ENCODE results near the gene HGD. TPM values are rescaled to one million over a fixed set of nuclear protein-coding genes. Genes with fewer than 3 reads are reported as not detected.

HGD gene
- total and polyA plus RNA-seq, 2 donors (not counting 3 experiments of a cell fraction or from before 2014, with no cell fraction given) = 0.18 to 0.22 TPM

- DNase-seq (ENCODE audit: low read depth, low spot score) (peak; percentile 12), FAIRE-seq (no peak)
- Histone ChIP-seq H3K9me1 (replicated peaks; ENCODE audit: control insufficient read depth, extremely low read depth, insufficient read depth, low read length) (no peaks in the 10 kb centered on the region), H3K4me2 (ENCODE audit: insufficient read depth, low read length) (no peak overlapping the region), H3K9me3 (replicated peaks; ENCODE audit: control insufficient read depth, insufficient read depth, low read length) (no peaks in the 10 kb centered on the region), H4K20me1 (replicated peaks; ENCODE audit: control insufficient read depth, extremely low read depth, insufficient read depth, low read length) (no peaks in the 10 kb centered on the region), H2AFZ (ENCODE audit: low read depth, low read length) (peak overlapping the region; percentile 48), H3K36me3 (ENCODE audit: control insufficient read depth in 2 of 2, extremely low read depth in 1 of 2, insufficient read depth in 2 of 2, low read length in 2 of 2) (no peaks in the 10 kb centered on the region), H3K27me3 (ENCODE audit: control insufficient read depth in 2 of 2, insufficient read depth in 2 of 2, low read length in 2 of 2) (no peaks in the 10 kb centered on the region), H3K27ac (ENCODE audit: insufficient read depth, low read depth, low read length) (no peak overlapping the region), H3K9ac (replicated peaks; ENCODE audit: extremely low read depth, insufficient read depth, low read length) (no peak overlapping the region), H3K4me1 (ENCODE audit: control insufficient read depth, extremely low read depth, insufficient read depth, low read length) (peaks cover 10% of the 10 kb centered on the region), H3K4me3 (replicated peaks in 1 of 3; ENCODE audit: insufficient read depth in 1 of 3, low read depth in 1 of 3, low read length in 3 of 3) (no peak overlapping the region), H3K79me2 (ENCODE audit: control insufficient read depth, insufficient read depth, low read length) (no peaks in the 10 kb centered on the region)
- POLR2A ChIA-PET = no interaction called here
- no TSS peak for BruUV-seq (replicated peaks)
- intact Hi-C loops (cut with micrococcal nuclease) = loop anchor here (5.0 to 10.0 kb wide), 2 partner anchors 117 to 460 kb away; partner anchors contain the start of genes GTF2E1 and RABL3
- CTCF ChIA-PET = interaction anchor here (0.6 to 1.2 kb wide), 3 partner anchors 9 to 170 kb away, joined by 3 to 4 read pairs (median 3); no protein-coding TSS in a partner anchor
- dilution Hi-C loops (cut with MboI; ENCODE audit: extremely low pct_ligation_motif_present, low sequenced_read_pairs) = no loop called here
- TF ChIP-seq FOS (IDR thresholded peaks at IDR 0.05; ENCODE audit: borderline replicate concordance, insufficient read depth, low read length) (peak; percentile 22), GATA2 (IDR thresholded peaks at IDR 0.05; ENCODE audit: insufficient read depth, insufficient read length, low read depth, low read length) (no peak), MAX (IDR thresholded peaks at IDR 0.05; ENCODE audit: insufficient read depth, insufficient read length) (no peak)
Measured at GRCh38 chr3:120625159-120625586, 56.9 kb downstream of the HGD start.

- POLR2A ChIA-PET = no interaction called here
- DNase-seq (ENCODE audit: low read depth, low spot score) = no peak
- Histone ChIP-seq H3K36me3 (ENCODE audit: control insufficient read depth in 2 of 2, extremely low read depth in 1 of 2, insufficient read depth in 2 of 2, low read length in 2 of 2) (no peaks in the 10 kb centered on the region), H3K9ac (replicated peaks; ENCODE audit: extremely low read depth, insufficient read depth, low read length) (no peak overlapping the region), H2AFZ (ENCODE audit: low read depth, low read length) (no peak overlapping the region), H3K27ac (ENCODE audit: insufficient read depth, low read depth, low read length) (no peak overlapping the region), H4K20me1 (replicated peaks; ENCODE audit: control insufficient read depth, extremely low read depth, insufficient read depth, low read length) (no peaks in the 10 kb centered on the region), H3K27me3 (ENCODE audit: control insufficient read depth in 2 of 2, insufficient read depth in 2 of 2, low read length in 2 of 2) (no peaks in the 10 kb centered on the region), H3K4me2 (ENCODE audit: insufficient read depth, low read length) (no peak overlapping the region), H3K79me2 (ENCODE audit: control insufficient read depth, insufficient read depth, low read length) (no peaks in the 10 kb centered on the region), H3K9me1 (replicated peaks; ENCODE audit: control insufficient read depth, extremely low read depth, insufficient read depth, low read length) (no peaks in the 10 kb centered on the region), H3K4me3 (replicated peaks in 1 of 3; ENCODE audit: insufficient read depth in 1 of 3, low read depth in 1 of 3, low read length in 3 of 3) (no peak overlapping the region), H3K9me3 (replicated peaks; ENCODE audit: control insufficient read depth, insufficient read depth, low read length) (no peaks in the 10 kb centered on the region), H3K4me1 (ENCODE audit: control insufficient read depth, extremely low read depth, insufficient read depth, low read length) (peaks cover 8% of the 10 kb centered on the region)
- BruUV-seq (replicated peaks) = no TSS peak
- CTCF ChIA-PET = interaction anchor here (1.8 kb wide), 1 partner anchor 171 kb away, joined by 31 read pairs; no protein-coding TSS in a partner anchor
- dilution Hi-C loops (cut with MboI; ENCODE audit: extremely low pct_ligation_motif_present, low sequenced_read_pairs) = no loop called here
- intact Hi-C loops (cut with micrococcal nuclease) = loop anchor here (1.0 to 10.0 kb wide), 2 partner anchors 172 to 461 kb away; no protein-coding TSS in a partner anchor
- no peak for TF ChIP-seq CTCF (IDR thresholded peaks at IDR 0.05; ENCODE audit: extremely low read depth in 1 of 2, insufficient read depth in 1 of 2, low read depth in 1 of 2, low read length in 2 of 2)
- no peak for TF ChIP-seq POLR2AphosphoS5 (IDR thresholded peaks at IDR 0.05; ENCODE audit: insufficient read depth, low read depth, low read length)
- no peak for TF ChIP-seq MYC (IDR thresholded peaks at IDR 0.05; ENCODE audit: low read depth, low read length)
- no peak for TF ChIP-seq EZH2 (IDR thresholded peaks at IDR 0.05; ENCODE audit: borderline replicate concordance, low read depth, low read length, severe bottlenecking)
- no peak for TF ChIP-seq MAX (IDR thresholded peaks at IDR 0.05; ENCODE audit: insufficient read depth, insufficient read length)
- TF ChIP-seq FOS (IDR thresholded peaks at IDR 0.05; ENCODE audit: borderline replicate concordance, insufficient read depth, low read length) = no peak
- FAIRE-seq = no peak
Measured at GRCh38 chr3:120623727-120624093, 58.3 kb downstream of the HGD start.
